GM18511 (cell line): Measurements from ENCODE around the gene SDK2.

Experiments
- ATAC-seq: cut with Tn5 transposase; IDR thresholded peaks from one replicate; pipeline ENCODE4 v1.9.1; 2021; ENCODE audit warnings: mild to moderate bottlenecking, moderate library complexity; ENCODE audit not compliant: unreplicated experiment

Gene SDK2

GRCh38 chr17:73654241-73654640, 10.0 kb upstream of the SDK2 start:
- ATAC-seq = no peak

GRCh38 chr17:73653810-73654209, 9.6 kb upstream of the SDK2 start:
- ATAC-seq = no peak

- ATAC-seq = no peak
Observed at GRCh38 chr17:73652886-73653480, 8.7 kb upstream of the SDK2 start.

- no peak for ATAC-seq
Observed at GRCh38 chr17:73650617-73651200, 6.5 kb upstream of the SDK2 start.

- no peak for ATAC-seq
Observed at GRCh38 chr17:73650140-73650539, 5.9 kb upstream of the SDK2 start.

GRCh38 chr17:73648974-73649373, 4.7 kb upstream of the SDK2 start:
- no peak for ATAC-seq

GRCh38 chr17:73648543-73648820, 4.2 kb upstream of the SDK2 start:
- ATAC-seq = no peak

- no peak for ATAC-seq
Observed at GRCh38 chr17:73647772-73648542, 3.7 kb upstream of the SDK2 start.

GRCh38 chr17:73647301-73647695, 3.1 kb upstream of the SDK2 start:
- ATAC-seq = no peak

- ATAC-seq = no peak
Observed at GRCh38 chr17:73646409-73647300, 2.4 kb upstream of the SDK2 start.

GRCh38 chr17:73645050-73645871, 1.0 kb upstream of the SDK2 start:
- no peak for ATAC-seq

GRCh38 chr17:73643852-73644144, 447 bp downstream of the SDK2 start:
- ATAC-seq = no peak

GRCh38 chr17:73643001-73643851, 1.0 kb downstream of the SDK2 start:
- no peak for ATAC-seq

- no peak for ATAC-seq
Observed at GRCh38 chr17:73642659-73643000, 1.6 kb downstream of the SDK2 start.

GRCh38 chr17:73641826-73642600, 2.2 kb downstream of the SDK2 start:
- ATAC-seq = no peak

- ATAC-seq = no peak
Observed at GRCh38 chr17:73640691-73641090, 3.6 kb downstream of the SDK2 start.

- no peak for ATAC-seq
Observed at GRCh38 chr17:73639932-73640331, 4.3 kb downstream of the SDK2 start.

- ATAC-seq = no peak
Observed at GRCh38 chr17:73639322-73639721, 4.9 kb downstream of the SDK2 start.

- no peak for ATAC-seq
Observed at GRCh38 chr17:73638556-73638955, 5.7 kb downstream of the SDK2 start.
